ENCODE measurements around the gene CASKIN1. TPM values are rescaled to one million over a fixed set of nuclear protein-coding genes. Genes with fewer than 3 reads are reported as not detected.

Gene CASKIN1
- total RNA-seq, 1 donor from 2014 or later, result 2.4 TPM

- no peak for TF ChIP-seq CTCF (IDR thresholded peaks at IDR 0.05; ENCODE audit: unreplicated experiment)
- Mint-ChIP-seq H3K27me3 (ENCODE audit: unreplicated experiment) (peaks cover 7% of the 10 kb centered on the region), H3K27ac (ENCODE audit: unreplicated experiment) (no peak overlapping the region), H3K36me3 (ENCODE audit: low read depth, unreplicated experiment) (peaks cover 4% of the 10 kb centered on the region), H3K4me3 (ENCODE audit: unreplicated experiment) (no peak overlapping the region), H3K4me1 (ENCODE audit: unreplicated experiment) (no peaks in the 10 kb centered on the region), H3K9me3 (ENCODE audit: unreplicated experiment) (no peaks in the 10 kb centered on the region)
- no peak for DNase-seq (ENCODE audit: low spot score)
Observed at GRCh38 chr16:2237493-2238149, 41.2 kb upstream of the CASKIN1 start.

DNA sequence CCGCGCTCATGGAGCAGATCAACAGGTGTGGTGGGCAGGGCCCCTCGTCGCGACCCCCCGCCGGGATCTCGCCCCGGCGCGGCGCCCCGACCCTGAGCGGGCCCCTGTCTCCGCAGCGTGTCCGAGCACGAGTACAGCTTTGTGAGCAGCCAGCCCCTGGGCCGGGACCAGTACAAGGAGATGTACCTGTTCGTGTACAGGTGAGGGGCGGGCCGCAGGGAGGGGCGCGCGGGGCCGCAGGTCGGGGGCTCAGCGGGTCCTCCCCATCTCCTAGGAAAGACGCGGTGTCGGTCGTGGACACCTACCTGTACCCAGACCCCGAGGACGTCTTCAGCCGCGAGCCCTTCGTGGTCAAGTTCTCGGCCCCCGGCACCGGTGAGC, 40.7 kb upstream of the CASKIN1 start:
- no peak for TF ChIP-seq CTCF (IDR thresholded peaks at IDR 0.05; ENCODE audit: unreplicated experiment)
- no peaks in the 10 kb centered on the region for H3K36me3 Mint-ChIP-seq (ENCODE audit: low read depth, unreplicated experiment)
- H3K9me3 Mint-ChIP-seq (ENCODE audit: unreplicated experiment), result no peaks in the 10 kb centered on the region
- no peak for DNase-seq (ENCODE audit: low spot score)
- peaks cover 7% of the 10 kb centered on the region for H3K27me3 Mint-ChIP-seq (ENCODE audit: unreplicated experiment)
- H3K4me1 Mint-ChIP-seq (ENCODE audit: unreplicated experiment), result no peaks in the 10 kb centered on the region
- no peak overlapping the region for H3K4me3 Mint-ChIP-seq (ENCODE audit: unreplicated experiment)
- no peak overlapping the region for H3K27ac Mint-ChIP-seq (ENCODE audit: unreplicated experiment)

DNA sequence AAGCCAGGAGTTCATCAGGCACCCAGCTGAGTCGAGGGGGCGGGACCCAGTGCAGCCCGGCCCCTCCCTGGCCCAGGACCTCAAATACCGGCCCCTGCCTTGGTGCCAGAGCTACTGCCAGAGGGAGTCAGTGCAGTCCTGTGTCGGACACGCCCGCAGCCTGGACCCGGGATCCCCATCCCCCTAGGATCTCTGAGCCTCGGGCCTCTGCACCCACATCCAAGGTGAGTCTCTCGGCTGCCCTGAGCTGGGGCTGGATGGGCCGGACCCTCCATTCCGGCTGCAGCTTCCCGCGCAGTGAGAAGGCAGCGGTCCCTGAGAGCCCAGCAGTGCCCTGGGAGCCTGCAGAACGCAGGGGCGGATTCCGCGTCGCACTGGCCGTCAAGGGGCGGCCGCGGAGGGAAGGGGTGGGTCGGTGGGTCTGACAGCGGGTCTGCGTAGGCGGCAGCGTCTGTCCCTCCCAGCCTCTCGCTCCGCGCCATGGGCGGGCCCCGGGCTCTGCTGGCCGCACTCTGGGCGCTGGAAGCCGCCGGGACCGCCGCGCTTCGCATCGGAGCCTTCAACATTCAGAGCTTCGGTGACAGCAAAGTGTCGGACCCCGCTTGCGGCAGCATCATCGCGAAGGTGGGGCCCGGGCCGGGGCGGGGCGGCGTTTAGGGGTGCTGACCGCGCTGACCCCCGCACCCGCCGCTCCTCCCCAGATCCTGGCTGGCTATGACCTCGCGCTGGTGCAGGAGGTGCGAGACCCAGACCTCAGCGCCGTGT, 40.1 kb upstream of the CASKIN1 start, which contains the start of gene DNASE1L2:
Gene DNASE1L2 (plus strand): TSS at position 108 of the 765 bp plus-strand sequence. CDS start 373 bp downstream, at position 481.
- H3K27me3 Mint-ChIP-seq (ENCODE audit: unreplicated experiment), result peaks cover 9% of the 10 kb centered on the region
- peak; percentile 48 for DNase-seq (ENCODE audit: low spot score)
- H3K4me3 Mint-ChIP-seq (ENCODE audit: unreplicated experiment), result no peak within 1 kb of the TSS
- no peaks in the 10 kb centered on the region for H3K4me1 Mint-ChIP-seq (ENCODE audit: unreplicated experiment)
- H3K27ac Mint-ChIP-seq (ENCODE audit: unreplicated experiment), result no peak within 1 kb of the TSS
- no peak for TF ChIP-seq CTCF (IDR thresholded peaks at IDR 0.05; ENCODE audit: unreplicated experiment)
- no peaks in the 10 kb centered on the region for H3K9me3 Mint-ChIP-seq (ENCODE audit: unreplicated experiment)
- H3K36me3 Mint-ChIP-seq (ENCODE audit: low read depth, unreplicated experiment), result no peaks in the 10 kb centered on the region

GRCh38 chr16:2235695-2236336, 39.4 kb upstream of the CASKIN1 start:
- no peak overlapping the region for H3K4me3 Mint-ChIP-seq (ENCODE audit: unreplicated experiment)
- TF ChIP-seq CTCF (IDR thresholded peaks at IDR 0.05; ENCODE audit: unreplicated experiment), result no peak
- H3K9me3 Mint-ChIP-seq (ENCODE audit: unreplicated experiment), result no peaks in the 10 kb centered on the region
- no peaks in the 10 kb centered on the region for H3K4me1 Mint-ChIP-seq (ENCODE audit: unreplicated experiment)
- H3K27ac Mint-ChIP-seq (ENCODE audit: unreplicated experiment), result no peak overlapping the region
- peaks cover 9% of the 10 kb centered on the region for H3K27me3 Mint-ChIP-seq (ENCODE audit: unreplicated experiment)
- H3K36me3 Mint-ChIP-seq (ENCODE audit: low read depth, unreplicated experiment), result no peaks in the 10 kb centered on the region
- no peak for DNase-seq (ENCODE audit: low spot score)

Data from endothelial cell (in vitro differentiated cells).